Smooth muscle cell (in vitro differentiated cells): ENCODE results near the gene ST3GAL5. TPM values are rescaled to one million over a fixed set of nuclear protein-coding genes. Genes with fewer than 3 reads are reported as not detected.

Experiments
- DNase-seq: peaks from one replicate; lab custom pipeline; 2025; ENCODE audit not compliant: unreplicated experiment; lab: John Stamatoyannopoulos, UW
- H2AFZ ChIP-seq: fragments of 200-600 bp; sonication (generic); 2 replicates; pipeline ENCODE4 v1.6.0; 2016; ENCODE audit warnings: antibody characterized with exemption, low read depth, mild to moderate bottlenecking
- H3F3A ChIP-seq: fragments of 200-600 bp; sonication (generic); 2 replicates; pipeline ENCODE4 v1.6.0; 2017; ENCODE audit warnings: antibody characterized with exemption, low read depth
- H3K27ac ChIP-seq: fragments of 200-600 bp; sonication (generic); 2 replicates; pipeline ENCODE4 v1.5.1; 2016; ENCODE audit warnings: low read depth, mild to moderate bottlenecking
- H3K27me3 ChIP-seq: fragments of 200-600 bp; sonication (generic); 2 replicates; pipeline ENCODE4 v1.6.1; 2016; ENCODE audit warnings: low read depth, mild to moderate bottlenecking
- H3K36me3 ChIP-seq: fragments of 200-600 bp; sonication (generic); 2 replicates; pipeline ENCODE4 v1.5.1; 2016; ENCODE audit warnings: low read depth
- H3K4me1 ChIP-seq: fragments of 200-600 bp; sonication (generic); 2 replicates; pipeline ENCODE4 v1.5.1; 2016; ENCODE audit warnings: low read depth
- H3K4me2 ChIP-seq: fragments of 200-600 bp; sonication (generic); 2 replicates; pipeline ENCODE4 v1.6.0; 2016; ENCODE audit warnings: mild to moderate bottlenecking
- H3K4me3 ChIP-seq: fragments of 200-600 bp; sonication (generic); 2 replicates; pipeline ENCODE4 v1.5.1; 2016; ENCODE audit warnings: mild to moderate bottlenecking
- H3K79me2 ChIP-seq: fragments of 200-600 bp; sonication (generic); 2 replicates; pipeline ENCODE4 v1.6.0; 2016; ENCODE audit warnings: low read depth, mild to moderate bottlenecking
- H3K9ac ChIP-seq: fragments of 200-600 bp; sonication (generic); 2 replicates; pipeline ENCODE4 v1.6.0; 2016; ENCODE audit warnings: low read depth
- H3K9me3 ChIP-seq: fragments of 200-600 bp; sonication (generic); replicated peaks from 2 replicates; pipeline ENCODE4 v1.5.1; 2016; ENCODE audit warnings: low read depth
- H4K20me1 ChIP-seq: fragments of 200-600 bp; sonication (generic); 2 replicates; pipeline ENCODE4 v1.6.0; 2016; ENCODE audit warnings: low read depth
- WGBS: methylation state at CpG from one replicate; pipeline ENCODE4 v1.1.7; 2016; ENCODE audit warnings: low lambda C conversion rate; 5-methylcytosine and 5-hydroxymethylcytosine counted together
- polyA plus RNA-seq: library from polyadenylated mRNA; unstranded; fragments of >200 nt; fragmentation: Nextera tagmentation; extraction: Ambion mirVana; gene quantifications from 2 replicates; pipeline ENCODE4 v1.2.1, GENCODE V29; 2016
- total RNA-seq: library from RNA; depleted of rRNA; stranded (reverse); fragments of >200 nt; gene quantifications from 2 replicates; pipeline ENCODE4 v1.2.3, GENCODE V29; 2014
- TF ChIP-seq, protein P1 (sequence below): fragments of 200-600 bp; sonication (generic); IDR thresholded peaks from 2 replicates; pipeline ENCODE4 v1.5.1; 2017; ENCODE audit warnings: borderline replicate concordance, mild to moderate bottlenecking, antibody characterized with exemption; ENCODE audit not compliant: insufficient read depth, poor library complexity, severe bottlenecking

ST3GAL5 gene
- total and polyA plus RNA-seq, 2 experiments from 2014 or later = 10.9 to 26.4 TPM

DNA sequence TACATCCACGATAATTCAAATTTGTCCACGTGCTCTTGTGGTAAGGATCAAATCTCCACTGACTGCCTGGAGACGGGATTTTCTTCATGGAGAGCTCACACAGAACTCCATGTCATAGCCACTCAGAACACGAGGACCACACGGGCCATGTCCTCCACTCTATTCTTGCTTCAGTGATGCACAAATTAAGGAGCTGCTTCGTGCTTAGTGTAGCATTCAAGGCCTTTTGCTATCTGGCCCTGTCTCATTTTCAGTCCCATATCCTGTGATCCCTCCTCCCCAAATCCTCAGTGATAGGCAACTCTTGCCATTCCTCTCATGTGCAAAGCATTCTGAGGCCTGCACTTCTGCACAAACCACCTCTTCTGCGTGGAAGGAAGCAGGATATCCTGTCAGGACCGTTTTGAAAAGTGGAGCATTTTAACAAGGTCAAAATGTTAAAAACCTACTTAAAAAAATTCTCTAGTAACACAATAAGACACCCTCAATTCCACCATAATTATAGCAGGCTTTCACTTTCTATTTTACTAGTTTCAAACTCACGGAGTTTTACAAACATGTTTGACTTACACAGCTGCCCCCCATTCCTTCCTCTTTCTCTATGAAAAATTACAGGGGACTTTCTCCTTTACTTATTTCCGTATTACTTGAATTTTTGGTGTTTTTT is 35.2 kb downstream of the ST3GAL5 start:
- Histone ChIP-seq H3K27ac (no peak overlapping the region), H3K9me3 (no peaks in the 10 kb centered on the region), H2AFZ (peak overlapping the region; percentile 25), H3K4me3 (no peak overlapping the region), H3F3A (no peaks in the 10 kb centered on the region), H3K79me2 (no peaks in the 10 kb centered on the region), H3K27me3 (no peaks in the 10 kb centered on the region), H4K20me1 (no peaks in the 10 kb centered on the region), H3K4me2 (no peak overlapping the region), H3K9ac (no peak overlapping the region), H3K4me1 (no peaks in the 10 kb centered on the region), H3K36me3 (no peaks in the 10 kb centered on the region)
- TF ChIP-seq, protein P1, sequence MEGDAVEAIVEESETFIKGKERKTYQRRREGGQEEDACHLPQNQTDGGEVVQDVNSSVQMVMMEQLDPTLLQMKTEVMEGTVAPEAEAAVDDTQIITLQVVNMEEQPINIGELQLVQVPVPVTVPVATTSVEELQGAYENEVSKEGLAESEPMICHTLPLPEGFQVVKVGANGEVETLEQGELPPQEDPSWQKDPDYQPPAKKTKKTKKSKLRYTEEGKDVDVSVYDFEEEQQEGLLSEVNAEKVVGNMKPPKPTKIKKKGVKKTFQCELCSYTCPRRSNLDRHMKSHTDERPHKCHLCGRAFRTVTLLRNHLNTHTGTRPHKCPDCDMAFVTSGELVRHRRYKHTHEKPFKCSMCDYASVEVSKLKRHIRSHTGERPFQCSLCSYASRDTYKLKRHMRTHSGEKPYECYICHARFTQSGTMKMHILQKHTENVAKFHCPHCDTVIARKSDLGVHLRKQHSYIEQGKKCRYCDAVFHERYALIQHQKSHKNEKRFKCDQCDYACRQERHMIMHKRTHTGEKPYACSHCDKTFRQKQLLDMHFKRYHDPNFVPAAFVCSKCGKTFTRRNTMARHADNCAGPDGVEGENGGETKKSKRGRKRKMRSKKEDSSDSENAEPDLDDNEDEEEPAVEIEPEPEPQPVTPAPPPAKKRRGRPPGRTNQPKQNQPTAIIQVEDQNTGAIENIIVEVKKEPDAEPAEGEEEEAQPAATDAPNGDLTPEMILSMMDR = no peak
- no peak for DNase-seq
- WGBS = 89% methylated on average over 10 of the region's 10 CpGs

DNA sequence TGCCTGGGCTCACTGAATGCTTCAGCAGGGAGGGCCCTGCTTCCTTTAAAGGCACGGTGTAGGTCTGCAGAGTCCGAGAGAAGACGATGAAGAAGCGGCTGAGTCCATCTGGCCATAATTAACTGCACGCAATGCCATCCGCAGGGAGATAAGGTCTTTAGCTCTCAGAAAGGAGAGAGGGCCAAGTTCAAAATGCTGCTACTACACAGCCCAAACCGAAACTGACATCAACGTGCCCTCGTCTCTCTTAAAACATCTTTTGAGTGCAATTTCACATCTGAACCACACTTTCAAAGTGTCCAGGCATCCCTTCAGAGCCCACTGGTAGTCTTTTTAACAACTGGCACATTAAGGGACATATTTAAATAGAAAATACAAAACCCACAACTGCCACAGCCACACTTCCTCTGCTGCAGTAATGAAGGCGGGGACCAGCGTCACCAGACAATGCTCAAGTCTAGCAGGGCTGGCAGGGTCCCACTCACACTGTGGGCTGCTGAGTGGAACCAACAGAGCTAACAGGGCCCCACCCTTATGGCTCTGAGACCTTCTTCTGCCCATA is 35.8 kb downstream of the ST3GAL5 start:
- no peaks in the 10 kb centered on the region for H3K36me3 ChIP-seq
- H3K9ac ChIP-seq = no peak overlapping the region
- H3K79me2 ChIP-seq = no peaks in the 10 kb centered on the region
- no peak overlapping the region for H3K27ac ChIP-seq
- WGBS = 67% methylated on average over 11 of the region's 11 CpGs
- TF ChIP-seq, protein P1 = no peak
- no peak for DNase-seq
- H3K4me2 ChIP-seq = no peak overlapping the region
- H3F3A ChIP-seq = no peaks in the 10 kb centered on the region
- peak overlapping the region; percentile 25 for H2AFZ ChIP-seq
- H4K20me1 ChIP-seq = no peaks in the 10 kb centered on the region
- no peaks in the 10 kb centered on the region for H3K9me3 ChIP-seq
- no peak overlapping the region for H3K4me3 ChIP-seq
- H3K27me3 ChIP-seq = no peaks in the 10 kb centered on the region
- no peaks in the 10 kb centered on the region for H3K4me1 ChIP-seq

DNA sequence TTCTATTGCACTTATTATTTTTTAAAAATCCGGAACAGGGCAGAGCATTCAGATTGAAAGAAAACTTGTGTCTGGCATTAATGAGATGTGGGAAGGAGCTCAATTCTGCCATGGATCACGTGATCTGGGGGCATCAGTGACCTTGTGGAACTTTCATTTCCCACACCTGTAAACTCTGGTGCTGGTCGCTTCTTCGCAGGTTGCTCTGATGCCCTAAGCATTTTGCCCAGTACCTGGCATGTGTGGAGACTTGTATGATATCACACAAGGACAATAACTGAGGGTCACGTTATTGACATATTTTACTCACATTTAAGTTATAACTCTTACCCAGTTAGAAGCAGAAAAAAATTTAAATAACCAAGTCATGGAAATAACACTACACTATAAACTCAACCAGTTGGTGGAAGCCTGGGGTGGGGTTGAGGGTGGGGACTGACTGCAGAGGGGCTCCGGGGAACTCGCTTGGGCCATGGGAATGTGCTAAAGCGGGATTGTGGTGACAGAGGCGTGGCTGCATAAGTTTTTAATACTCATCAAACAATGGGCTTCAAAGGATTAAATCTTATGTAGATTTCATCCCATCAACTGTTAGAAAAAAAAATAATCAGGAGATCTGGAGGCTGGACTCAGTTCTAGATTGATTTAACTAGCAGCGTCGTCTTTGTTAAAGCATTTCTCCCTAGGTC is 36.5 kb downstream of the ST3GAL5 start:
- no peaks in the 10 kb centered on the region for H3K27me3 ChIP-seq
- 95% methylated on average over 11 of the region's 11 CpGs for WGBS

More for the DNA sequence above, 36.5 kb downstream of the ST3GAL5 start:
- DNase-seq = no peak
- H3K27ac ChIP-seq = no peak overlapping the region
- no peak overlapping the region for H2AFZ ChIP-seq
- no peak overlapping the region for H3K9ac ChIP-seq
- no peak overlapping the region for H3K4me3 ChIP-seq
- H3K4me2 ChIP-seq = no peak overlapping the region
- H4K20me1 ChIP-seq = no peaks in the 10 kb centered on the region
- H3K79me2 ChIP-seq = no peaks in the 10 kb centered on the region
- no peaks in the 10 kb centered on the region for H3K4me1 ChIP-seq
- no peaks in the 10 kb centered on the region for H3K36me3 ChIP-seq
- H3F3A ChIP-seq = no peaks in the 10 kb centered on the region
- TF ChIP-seq, protein P1 = no peak
- no peaks in the 10 kb centered on the region for H3K9me3 ChIP-seq
